Smooth muscle cell (in vitro differentiated cells): Measurements from ENCODE around the gene MYLK2. TPM values are rescaled to one million over a fixed set of nuclear protein-coding genes. Genes with fewer than 3 reads are reported as not detected.

Experiments used
- DNase-seq: peaks from one replicate; lab custom pipeline; 2025; ENCODE audit not compliant: unreplicated experiment; lab: John Stamatoyannopoulos, UW
- H2AFZ ChIP-seq: fragments of 200-600 bp; sonication (generic); 2 replicates; pipeline ENCODE4 v1.6.0; 2016; ENCODE audit warnings: antibody characterized with exemption, low read depth, mild to moderate bottlenecking
- H3F3A ChIP-seq: fragments of 200-600 bp; sonication (generic); 2 replicates; pipeline ENCODE4 v1.6.0; 2017; ENCODE audit warnings: antibody characterized with exemption, low read depth
- H3K27ac ChIP-seq: fragments of 200-600 bp; sonication (generic); 2 replicates; pipeline ENCODE4 v1.5.1; 2016; ENCODE audit warnings: low read depth, mild to moderate bottlenecking
- H3K27me3 ChIP-seq: fragments of 200-600 bp; sonication (generic); 2 replicates; pipeline ENCODE4 v1.6.1; 2016; ENCODE audit warnings: low read depth, mild to moderate bottlenecking
- H3K36me3 ChIP-seq: fragments of 200-600 bp; sonication (generic); 2 replicates; pipeline ENCODE4 v1.5.1; 2016; ENCODE audit warnings: low read depth
- H3K4me1 ChIP-seq: fragments of 200-600 bp; sonication (generic); 2 replicates; pipeline ENCODE4 v1.5.1; 2016; ENCODE audit warnings: low read depth
- H3K4me2 ChIP-seq: fragments of 200-600 bp; sonication (generic); 2 replicates; pipeline ENCODE4 v1.6.0; 2016; ENCODE audit warnings: mild to moderate bottlenecking
- H3K4me3 ChIP-seq: fragments of 200-600 bp; sonication (generic); 2 replicates; pipeline ENCODE4 v1.5.1; 2016; ENCODE audit warnings: mild to moderate bottlenecking
- H3K79me2 ChIP-seq: fragments of 200-600 bp; sonication (generic); 2 replicates; pipeline ENCODE4 v1.6.0; 2016; ENCODE audit warnings: low read depth, mild to moderate bottlenecking
- H3K9ac ChIP-seq: fragments of 200-600 bp; sonication (generic); 2 replicates; pipeline ENCODE4 v1.6.0; 2016; ENCODE audit warnings: low read depth
- H3K9me3 ChIP-seq: fragments of 200-600 bp; sonication (generic); replicated peaks from 2 replicates; pipeline ENCODE4 v1.5.1; 2016; ENCODE audit warnings: low read depth
- H4K20me1 ChIP-seq: fragments of 200-600 bp; sonication (generic); 2 replicates; pipeline ENCODE4 v1.6.0; 2016; ENCODE audit warnings: low read depth
- CTCF ChIP-seq: fragments of 200-600 bp; sonication (generic); IDR thresholded peaks from 2 replicates; pipeline ENCODE4 v1.5.1; 2017; ENCODE audit warnings: borderline replicate concordance, mild to moderate bottlenecking, antibody characterized with exemption; ENCODE audit not compliant: insufficient read depth, poor library complexity, severe bottlenecking
- WGBS: methylation state at CpG from one replicate; pipeline ENCODE4 v1.1.7; 2016; ENCODE audit warnings: low lambda C conversion rate; 5-methylcytosine and 5-hydroxymethylcytosine counted together
- polyA plus RNA-seq: library from polyadenylated mRNA; unstranded; fragments of >200 nt; fragmentation: Nextera tagmentation; extraction: Ambion mirVana; gene quantifications from 2 replicates; pipeline ENCODE4 v1.2.1, GENCODE V29; 2016
- total RNA-seq: library from RNA; depleted of rRNA; stranded (reverse); fragments of >200 nt; gene quantifications from 2 replicates; pipeline ENCODE4 v1.2.3, GENCODE V29; 2014

The MYLK2 gene
- total and polyA plus RNA-seq, 2 experiments from 2014 or later = 0.09 to 0.22 TPM

- TF ChIP-seq CTCF = no peak
- Histone ChIP-seq H3K4me1 (no peaks in the 10 kb centered on the region), H3F3A (no peaks in the 10 kb centered on the region), H3K9ac (peak overlapping the region; percentile 71), H3K4me2 (peak overlapping the region; percentile 99), H4K20me1 (no peaks in the 10 kb centered on the region), H3K79me2 (no peaks in the 10 kb centered on the region), H3K4me3 (peak overlapping the region; percentile 87), H3K9me3 (no peaks in the 10 kb centered on the region), H3K27ac (no peak overlapping the region), H3K27me3 (peaks cover 15% of the 10 kb centered on the region), H3K36me3 (no peaks in the 10 kb centered on the region), H2AFZ (peak overlapping the region; percentile 98)
- WGBS = 13% methylated on average over 18 of the region's 24 CpGs
- DNase-seq = no peak
Measured at GRCh38 chr20:31870726-31871617, 51.8 kb downstream of the MYLK2 start.

- no peaks in the 10 kb centered on the region for H3K36me3 ChIP-seq
- peaks cover 15% of the 10 kb centered on the region for H3K27me3 ChIP-seq
- H3K79me2 ChIP-seq = no peaks in the 10 kb centered on the region
- H3K27ac ChIP-seq = no peak overlapping the region
- TF ChIP-seq CTCF = no peak
- H3K4me1 ChIP-seq = no peaks in the 10 kb centered on the region
- no peaks in the 10 kb centered on the region for H3F3A ChIP-seq
- 95% methylated on average over 1 of the region's 1 CpG for WGBS
- no peak overlapping the region for H3K9ac ChIP-seq
- peak overlapping the region; percentile 99 for H3K4me2 ChIP-seq
- H4K20me1 ChIP-seq = no peaks in the 10 kb centered on the region
- peak overlapping the region; percentile 87 for H3K4me3 ChIP-seq
- H3K9me3 ChIP-seq = no peaks in the 10 kb centered on the region
- DNase-seq = no peak
- no peak overlapping the region for H2AFZ ChIP-seq
Measured at GRCh38 chr20:31871618-31871954, 52.4 kb downstream of the MYLK2 start.

DNA sequence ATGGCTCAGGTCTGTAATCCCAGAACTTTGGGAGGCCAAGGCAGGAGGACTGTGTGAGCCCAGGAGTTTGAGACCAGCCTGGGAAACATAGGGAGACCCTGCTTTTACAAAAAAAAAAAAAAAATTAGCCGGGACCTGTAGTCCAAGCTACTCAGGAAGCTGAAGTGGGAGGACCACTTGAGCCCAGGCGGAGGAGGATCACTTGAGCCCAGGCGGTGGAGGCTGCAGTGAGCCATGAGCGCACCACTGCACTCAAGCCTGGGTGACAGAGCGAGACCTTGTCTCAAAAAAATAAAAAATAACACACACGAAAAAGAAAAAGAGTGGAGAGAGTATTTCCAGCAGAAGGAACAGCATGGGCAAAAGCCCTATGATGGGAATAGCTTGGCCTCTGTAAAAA is 53.2 kb downstream of the MYLK2 start:
- H3K9ac ChIP-seq = no peak overlapping the region
- H3K36me3 ChIP-seq = no peaks in the 10 kb centered on the region
- H3K27me3 ChIP-seq = peaks cover 15% of the 10 kb centered on the region
- TF ChIP-seq CTCF = no peak
- H2AFZ ChIP-seq = no peak overlapping the region
- no peak overlapping the region for H3K4me2 ChIP-seq
- H4K20me1 ChIP-seq = no peaks in the 10 kb centered on the region
- no peaks in the 10 kb centered on the region for H3F3A ChIP-seq
- 82% methylated on average over 6 of the region's 6 CpGs for WGBS
- H3K79me2 ChIP-seq = no peaks in the 10 kb centered on the region
- no peaks in the 10 kb centered on the region for H3K9me3 ChIP-seq
- no peaks in the 10 kb centered on the region for H3K4me1 ChIP-seq
- H3K4me3 ChIP-seq = no peak overlapping the region
- DNase-seq = no peak
- no peak overlapping the region for H3K27ac ChIP-seq

DNA sequence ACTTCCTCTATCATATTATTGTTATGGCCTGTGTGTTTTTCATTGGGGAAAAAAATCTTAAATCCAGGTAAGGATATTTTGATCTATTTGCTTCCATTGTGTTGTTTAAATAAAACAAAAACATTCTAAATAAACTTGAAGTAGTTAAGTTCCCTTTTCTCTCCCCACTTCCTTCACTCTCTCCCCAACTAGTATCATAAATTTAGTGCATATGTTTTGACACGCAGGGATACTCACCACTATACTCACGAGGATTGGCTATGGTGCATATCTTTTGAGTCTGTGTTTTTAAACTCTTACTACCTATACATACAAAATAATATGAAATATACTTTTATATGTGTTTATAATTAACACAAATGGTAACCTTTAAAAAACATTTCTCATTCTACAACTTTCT is 56.5 kb downstream of the MYLK2 start:
- H3K4me2 ChIP-seq = no peak overlapping the region
- H3K4me3 ChIP-seq = no peak overlapping the region
- no peak overlapping the region for H3K27ac ChIP-seq
- TF ChIP-seq CTCF = no peak
- no peaks in the 10 kb centered on the region for H3K27me3 ChIP-seq
- H3K79me2 ChIP-seq = no peaks in the 10 kb centered on the region
- H3K36me3 ChIP-seq = no peaks in the 10 kb centered on the region
- H3K9ac ChIP-seq = no peak overlapping the region
- no peaks in the 10 kb centered on the region for H4K20me1 ChIP-seq
- no peaks in the 10 kb centered on the region for H3F3A ChIP-seq
- DNase-seq = no peak
- H3K9me3 ChIP-seq = no peaks in the 10 kb centered on the region
- H3K4me1 ChIP-seq = peaks cover 8% of the 10 kb centered on the region
- WGBS = 91% methylated on average over 2 of the region's 2 CpGs
- no peak overlapping the region for H2AFZ ChIP-seq
